SK-N-SH (cell line): ENCODE measurements around the gene TNFRSF17.
"Not testable (repeated sequence)": the region's sequence is repeated elsewhere in the genome, so short reads cannot be mapped to it uniquely, and the experiment has no call there.

Experiments
- CHD2 ChIP-seq: fragments of 150-350 bp; IDR thresholded peaks from 2 replicates; pipeline ENCODE4 v1.6.1; 2018; ENCODE audit warnings: low read length; ENCODE audit not compliant: partially characterized antibody
- EZH2phosphoT487 ChIP-seq: fragments of 200-600 bp; sonication (generic); IDR thresholded peaks from 2 replicates; pipeline ENCODE4 v1.6.1; 2017; ENCODE audit warnings: low read depth, mixed run types, mild to moderate bottlenecking, antibody characterized with exemption, moderate library complexity, borderline replicate concordance
- RXRA ChIP-seq: IDR thresholded peaks from 2 replicates; pipeline ENCODE4 v1.4.0; 2012; ENCODE audit warnings: low read depth, mild to moderate bottlenecking, borderline replicate concordance
- SIN3A ChIP-seq: IDR thresholded peaks from 2 replicates; pipeline ENCODE4 v1.6.1; 2012; ENCODE audit warnings: low read depth, mild to moderate bottlenecking, low read length, moderate library complexity, borderline replicate concordance
- TF ChIP-seq, protein P1 (sequence below): fragments of 200-600 bp; sonication (generic); IDR thresholded peaks from 2 replicates; pipeline ENCODE4 v1.6.1; 2017; ENCODE audit warnings: antibody characterized with exemption, mild to moderate bottlenecking, moderate library complexity

DNA sequence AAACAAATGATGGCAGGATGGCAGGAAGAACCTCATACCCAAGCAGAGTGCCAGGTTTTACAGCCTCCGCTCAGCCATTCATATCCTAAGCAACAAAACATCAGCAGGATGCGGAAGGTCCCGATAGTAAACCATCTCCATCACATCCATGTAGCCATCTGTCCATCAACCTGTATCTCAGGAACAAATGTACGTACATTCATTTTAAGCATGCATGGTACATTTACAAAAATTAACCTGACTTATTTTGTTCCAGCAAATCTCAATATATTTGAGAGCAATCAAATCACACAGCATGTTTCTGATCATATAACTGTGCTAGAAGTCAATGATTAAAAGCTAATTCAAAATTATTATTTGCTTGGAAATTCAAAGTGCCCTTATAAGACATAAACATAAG, 23.1 kb upstream of the TNFRSF17 start, which contains the start of gene NPIPB2:
- TF ChIP-seq, protein P1, sequence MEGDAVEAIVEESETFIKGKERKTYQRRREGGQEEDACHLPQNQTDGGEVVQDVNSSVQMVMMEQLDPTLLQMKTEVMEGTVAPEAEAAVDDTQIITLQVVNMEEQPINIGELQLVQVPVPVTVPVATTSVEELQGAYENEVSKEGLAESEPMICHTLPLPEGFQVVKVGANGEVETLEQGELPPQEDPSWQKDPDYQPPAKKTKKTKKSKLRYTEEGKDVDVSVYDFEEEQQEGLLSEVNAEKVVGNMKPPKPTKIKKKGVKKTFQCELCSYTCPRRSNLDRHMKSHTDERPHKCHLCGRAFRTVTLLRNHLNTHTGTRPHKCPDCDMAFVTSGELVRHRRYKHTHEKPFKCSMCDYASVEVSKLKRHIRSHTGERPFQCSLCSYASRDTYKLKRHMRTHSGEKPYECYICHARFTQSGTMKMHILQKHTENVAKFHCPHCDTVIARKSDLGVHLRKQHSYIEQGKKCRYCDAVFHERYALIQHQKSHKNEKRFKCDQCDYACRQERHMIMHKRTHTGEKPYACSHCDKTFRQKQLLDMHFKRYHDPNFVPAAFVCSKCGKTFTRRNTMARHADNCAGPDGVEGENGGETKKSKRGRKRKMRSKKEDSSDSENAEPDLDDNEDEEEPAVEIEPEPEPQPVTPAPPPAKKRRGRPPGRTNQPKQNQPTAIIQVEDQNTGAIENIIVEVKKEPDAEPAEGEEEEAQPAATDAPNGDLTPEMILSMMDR: not testable (repeated sequence)
- TF ChIP-seq SIN3A, EZH2phosphoT487, CHD2, RXRA: not testable (repeated sequence)
